ENCODE results near the gene GFOD1.
"Not testable (repeated sequence)": the region's sequence is repeated elsewhere in the genome, so short reads cannot be mapped to it uniquely, and the experiment has no call there.

GFOD1 gene

DNA sequence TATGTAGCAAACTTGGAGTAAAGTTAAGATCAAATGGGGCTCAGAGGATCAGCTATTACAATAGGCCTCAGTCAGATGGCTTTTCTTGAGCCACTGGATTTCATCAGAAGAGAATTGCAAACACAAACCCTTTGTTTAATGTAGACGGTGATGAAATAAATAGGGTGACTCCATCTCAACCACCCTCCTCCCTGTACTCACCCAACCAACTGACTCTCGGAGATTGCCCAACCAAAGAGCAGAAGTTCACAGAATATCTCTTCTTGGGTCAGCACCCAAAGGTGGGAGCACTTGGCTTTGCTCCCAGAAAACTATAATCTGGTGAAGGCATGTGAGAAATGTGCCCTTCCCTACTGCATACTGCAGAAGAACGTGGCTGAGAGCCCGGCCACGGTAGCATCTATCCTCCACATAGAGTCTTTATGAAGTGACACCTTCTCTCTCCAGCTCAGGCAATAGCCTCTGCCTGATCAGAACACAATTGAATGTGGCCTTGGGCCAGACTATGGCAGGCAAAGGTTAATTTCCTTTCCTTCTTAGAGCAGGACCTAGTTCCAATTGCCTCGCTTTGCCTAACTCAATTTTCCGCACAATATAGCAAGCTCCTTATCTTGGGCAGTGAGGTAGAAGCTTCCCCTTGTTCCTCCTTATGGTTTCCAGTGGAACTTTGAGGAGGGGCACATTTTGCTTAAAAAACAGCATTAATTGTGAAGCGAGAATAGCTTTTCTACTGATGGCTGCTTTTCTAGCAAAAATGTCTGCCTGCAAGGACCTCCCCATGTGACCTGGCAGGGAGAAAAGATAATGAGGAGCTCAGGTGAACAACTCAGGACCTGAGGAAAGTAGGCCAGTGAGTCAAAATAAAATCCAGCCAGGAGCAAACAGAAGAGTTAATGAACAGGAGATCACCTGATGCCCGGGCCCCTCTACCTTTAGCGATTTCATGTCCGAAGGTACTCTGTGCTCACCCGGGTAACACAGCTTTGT is 79.4 kb downstream of the GFOD1 start:
- DNase-seq (ENCODE audit: low read depth in 2 of 3, low spot score in 2 of 3): no peak

DNA sequence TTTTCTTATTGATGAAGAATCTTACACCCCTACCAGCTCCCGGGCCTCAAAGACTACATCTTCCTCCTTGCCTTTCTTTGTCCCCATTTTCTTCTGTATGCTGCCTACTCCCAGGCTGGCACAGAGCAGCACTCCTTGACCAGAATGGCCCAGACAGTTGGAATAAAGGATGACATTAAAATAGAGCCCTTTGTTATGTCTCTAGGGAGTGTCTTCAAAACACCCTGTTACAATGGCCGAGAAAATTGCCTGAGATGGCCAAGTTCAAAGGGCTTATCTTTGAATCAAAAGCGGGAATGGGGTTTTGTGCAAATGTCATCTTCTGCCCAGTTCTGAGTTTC is 80.1 kb downstream of the GFOD1 start:
- DNase-seq (ENCODE audit: low read depth in 2 of 3, low spot score in 2 of 3): no peak

DNA sequence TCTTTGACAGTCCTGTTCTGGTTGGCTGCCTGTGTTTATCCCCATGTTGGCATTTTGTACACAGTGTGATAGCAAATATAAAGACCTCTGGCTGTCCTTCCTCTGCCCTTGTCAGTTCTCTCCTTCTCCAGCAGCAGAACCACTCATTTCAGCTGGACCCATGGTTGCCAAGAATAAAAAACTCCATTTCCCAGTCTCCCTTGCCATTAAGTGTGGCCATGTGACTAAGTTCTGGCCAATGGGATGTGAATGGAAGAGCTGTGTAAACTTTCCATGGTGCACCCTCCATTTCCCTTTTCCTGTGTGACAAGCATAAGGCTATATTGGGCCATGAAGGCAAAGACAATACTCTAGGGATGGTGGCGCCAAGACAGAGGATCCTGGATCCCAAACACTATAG is 80.6 kb downstream of the GFOD1 start:
- DNase-seq (ENCODE audit: low read depth in 2 of 3, low spot score in 2 of 3): no peak

DNA sequence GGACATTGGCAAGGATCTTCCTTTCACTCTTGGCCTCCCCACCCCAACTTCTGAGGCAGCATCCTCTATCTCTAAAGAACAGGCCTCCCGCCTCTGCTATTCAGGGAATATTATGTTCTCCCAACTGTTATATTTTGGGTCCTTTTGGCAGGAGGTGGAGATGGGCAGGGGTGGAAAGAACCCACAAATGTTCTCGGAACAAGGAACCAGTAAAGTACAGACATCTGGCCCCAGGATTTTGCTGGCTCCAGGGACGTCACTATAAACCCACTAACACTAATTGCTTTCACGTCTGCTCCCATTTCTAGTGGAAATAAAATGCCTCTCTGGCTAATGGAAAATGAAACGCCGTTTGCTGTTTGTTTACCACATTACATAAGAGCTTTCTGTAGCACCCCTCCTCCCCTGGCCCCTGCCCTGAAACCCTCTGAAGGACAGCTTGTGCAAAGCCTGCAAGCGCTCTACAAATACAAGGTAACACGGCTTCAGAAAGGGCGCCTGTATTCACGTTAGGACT is 81.4 kb downstream of the GFOD1 start:
- DNase-seq (ENCODE audit: low read depth in 2 of 3, low spot score in 2 of 3): no peak

DNA sequence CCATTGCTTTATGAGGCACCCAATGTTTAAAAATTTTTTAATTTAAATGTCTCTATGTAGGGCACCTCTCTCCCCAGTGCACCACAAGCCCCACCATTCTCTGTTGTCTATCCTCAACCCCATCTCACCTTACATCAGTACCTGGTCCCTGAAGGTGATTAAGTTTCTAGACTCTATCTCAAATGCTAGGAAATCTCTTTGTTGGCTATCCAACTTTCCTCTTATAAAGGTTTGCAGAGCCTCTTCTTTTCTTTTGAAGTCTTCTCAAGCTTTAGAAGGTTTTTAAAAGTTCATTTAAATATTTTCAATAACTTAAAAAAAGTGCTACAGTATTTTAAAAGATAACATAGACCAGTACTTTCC is 82.5 kb downstream of the GFOD1 start:
- DNase-seq (ENCODE audit: low read depth in 2 of 3, low spot score in 2 of 3): no peak

DNA sequence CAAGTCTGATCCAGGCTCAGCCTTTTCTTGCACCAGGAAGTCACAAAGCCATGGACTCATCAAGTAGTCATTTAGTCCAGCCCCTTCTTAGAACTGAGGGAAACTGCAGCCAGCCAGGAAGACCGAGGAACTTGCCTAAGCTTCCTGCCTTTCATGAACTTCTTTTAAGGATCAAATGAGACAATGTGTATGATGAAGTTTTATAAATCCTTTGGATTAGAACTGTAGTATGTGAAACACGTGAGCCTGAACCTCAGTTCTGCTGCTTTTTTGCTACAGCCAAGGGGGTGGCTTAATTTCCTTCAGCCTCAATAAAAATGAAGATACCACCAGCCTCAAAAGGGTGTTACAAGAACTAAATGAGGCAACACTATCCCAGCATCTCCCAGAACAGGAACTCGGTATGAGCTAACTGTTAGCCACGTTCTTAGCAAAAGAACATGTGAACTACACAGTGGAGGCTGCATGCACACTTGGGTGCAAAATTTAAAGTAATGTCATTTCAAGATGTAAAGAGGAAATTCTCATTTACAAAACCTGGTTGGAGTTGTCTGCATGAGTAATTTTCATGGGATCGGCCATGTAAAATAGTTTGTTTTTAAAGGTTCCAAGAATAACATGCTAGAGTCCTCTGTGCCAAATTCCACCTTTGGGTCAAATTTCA is 83.0 kb downstream of the GFOD1 start:
- no peak for DNase-seq (ENCODE audit: low read depth in 2 of 3, low spot score in 2 of 3)

DNA sequence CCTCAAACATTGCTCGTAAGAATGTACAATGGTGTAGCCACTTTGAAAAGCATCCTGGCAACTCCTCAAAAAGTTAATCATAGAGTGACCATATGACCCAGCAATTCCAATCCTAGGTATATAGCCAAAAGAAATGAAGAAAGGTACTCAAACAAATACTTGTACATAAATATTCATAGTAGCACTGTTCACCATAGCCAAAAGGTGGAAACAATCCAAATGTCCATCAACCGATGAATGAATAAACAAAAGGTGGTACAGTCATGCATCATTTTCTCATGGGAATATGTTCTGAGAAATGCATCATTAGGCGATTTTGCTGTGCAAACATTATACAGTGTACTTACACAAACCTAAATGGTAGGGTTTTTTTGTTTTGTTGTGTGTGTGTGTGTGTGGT is 84.7 kb downstream of the GFOD1 start:
- DNase-seq (ENCODE audit: low read depth in 2 of 3, low spot score in 2 of 3): no peak

DNA sequence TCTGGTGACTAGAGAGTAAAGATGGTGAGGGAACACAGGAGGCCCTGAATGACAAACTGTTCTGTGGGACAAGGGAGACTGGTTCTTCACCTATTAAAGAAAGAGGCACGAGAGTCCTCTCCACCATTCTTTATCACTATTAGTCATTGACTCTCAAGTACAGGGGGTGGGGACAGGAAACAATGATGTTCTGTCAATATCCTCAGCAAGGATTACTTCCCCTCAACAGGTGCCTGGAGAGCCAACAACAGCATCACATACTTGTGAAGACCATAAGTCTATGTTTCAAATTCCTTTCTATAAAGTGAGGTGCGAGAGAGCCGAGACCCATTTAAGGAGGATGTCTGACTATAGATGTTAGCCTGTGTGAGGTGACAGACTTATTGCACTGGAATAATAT is 86.6 kb downstream of the GFOD1 start:
- DNase-seq (ENCODE audit: low read depth in 2 of 3, low spot score in 2 of 3): no peak

DNA sequence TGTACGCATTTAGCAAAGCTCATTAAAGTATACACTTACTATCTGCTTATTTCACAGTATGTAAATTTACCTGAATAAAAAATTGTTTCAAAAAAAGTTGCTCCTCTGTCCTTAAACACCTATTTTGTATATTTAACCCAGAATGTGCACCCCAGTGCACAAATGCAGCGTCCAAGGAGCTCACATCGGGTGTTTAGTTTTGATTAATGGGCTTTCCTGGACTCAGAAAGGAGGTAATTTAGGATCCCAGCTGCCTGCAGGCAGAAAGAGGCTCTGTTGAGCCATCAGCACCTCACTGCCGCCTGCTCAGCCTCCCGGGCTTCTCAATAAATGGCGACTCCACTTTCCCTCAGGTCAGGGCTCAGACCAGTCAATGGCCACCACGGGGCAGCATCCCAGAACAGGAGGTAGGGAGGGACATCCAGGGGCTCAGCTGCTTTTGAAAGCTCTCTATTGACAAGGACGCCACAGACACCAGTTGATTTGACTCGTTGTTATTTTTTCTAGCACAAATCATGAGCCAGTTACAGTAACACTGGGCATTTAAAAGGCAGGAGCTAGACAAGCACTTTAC is 88.9 kb downstream of the GFOD1 start:
- no peak for DNase-seq (ENCODE audit: low read depth in 2 of 3, low spot score in 2 of 3)

DNA sequence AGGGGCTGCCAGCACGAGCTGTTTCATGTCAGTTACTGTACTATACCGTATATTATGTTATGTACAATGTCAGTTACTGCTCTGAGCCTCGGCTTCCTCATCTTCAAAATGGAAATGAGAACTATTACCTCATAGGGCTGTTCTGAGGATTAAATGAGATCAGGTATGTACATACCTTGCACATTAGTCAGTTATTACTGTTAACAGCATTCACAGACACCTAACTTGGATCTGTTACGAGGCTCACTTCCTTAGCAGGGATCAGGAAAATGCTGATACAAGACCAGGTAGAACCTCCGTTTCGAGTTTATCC is 89.4 kb downstream of the GFOD1 start:
- DNase-seq (ENCODE audit: low read depth in 2 of 3, low spot score in 2 of 3): no peak

DNA sequence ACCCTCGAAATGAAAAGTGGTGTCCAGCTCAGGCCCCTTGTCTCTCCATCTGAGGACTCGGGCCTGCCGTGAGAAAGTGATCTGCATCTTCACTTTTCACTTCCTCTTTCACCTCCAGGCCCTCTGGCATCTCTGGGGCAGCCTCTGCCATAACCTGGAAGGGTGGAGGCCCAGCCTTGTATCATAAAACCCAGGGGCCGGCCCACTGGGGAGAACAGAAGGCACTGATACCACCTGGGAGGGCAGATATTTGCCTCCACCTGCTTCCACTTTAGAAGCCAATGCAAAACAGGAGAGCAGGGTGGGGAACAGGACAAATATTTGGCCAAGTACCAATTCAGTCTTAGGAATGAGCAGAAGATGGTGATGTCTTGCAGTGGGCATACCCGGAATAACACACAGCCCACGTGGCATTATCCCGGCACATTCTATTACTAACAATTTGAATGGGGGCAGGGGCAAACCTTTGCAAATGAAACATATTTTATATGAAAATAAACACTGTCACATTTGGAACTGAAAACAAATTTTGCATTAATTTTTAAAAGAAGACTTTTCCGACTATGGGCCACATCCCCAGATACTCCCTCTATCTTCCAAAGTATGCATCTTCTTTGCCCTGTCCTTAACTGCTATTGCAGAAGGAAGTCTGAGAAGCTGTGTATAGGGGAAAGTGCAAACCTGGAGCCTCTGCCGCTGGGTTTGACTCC is 89.9 kb downstream of the GFOD1 start:
- DNase-seq (ENCODE audit: low read depth in 2 of 3, low spot score in 2 of 3): no peak

DNA sequence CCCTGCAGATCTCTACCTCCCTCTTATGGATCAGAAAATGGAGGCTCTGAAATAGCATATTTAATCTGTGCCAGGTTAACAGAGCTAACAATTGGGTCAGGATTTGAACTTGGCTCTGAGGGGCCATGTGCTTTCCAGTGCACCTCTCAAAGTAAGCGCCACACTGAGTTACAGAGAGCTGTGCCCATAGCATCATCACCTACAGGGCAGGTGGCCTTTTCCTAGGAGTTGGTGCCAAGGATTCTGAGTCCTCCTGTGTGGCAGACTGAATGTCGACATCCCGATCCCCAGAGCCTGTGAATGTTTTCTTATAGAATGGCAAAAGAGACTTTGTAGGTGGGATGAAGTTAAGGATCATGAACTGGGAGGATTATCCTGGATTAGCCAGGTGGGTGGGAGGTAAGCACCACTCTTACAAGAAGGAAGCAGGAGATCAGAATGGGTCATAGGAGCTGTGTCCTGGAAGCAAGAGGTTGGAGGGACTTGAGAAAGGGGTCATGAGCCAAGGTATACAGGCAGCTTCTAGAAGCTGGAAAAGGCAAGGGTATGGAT is 91.1 kb downstream of the GFOD1 start:
- DNase-seq (ENCODE audit: low read depth in 2 of 3, low spot score in 2 of 3): no peak

DNA sequence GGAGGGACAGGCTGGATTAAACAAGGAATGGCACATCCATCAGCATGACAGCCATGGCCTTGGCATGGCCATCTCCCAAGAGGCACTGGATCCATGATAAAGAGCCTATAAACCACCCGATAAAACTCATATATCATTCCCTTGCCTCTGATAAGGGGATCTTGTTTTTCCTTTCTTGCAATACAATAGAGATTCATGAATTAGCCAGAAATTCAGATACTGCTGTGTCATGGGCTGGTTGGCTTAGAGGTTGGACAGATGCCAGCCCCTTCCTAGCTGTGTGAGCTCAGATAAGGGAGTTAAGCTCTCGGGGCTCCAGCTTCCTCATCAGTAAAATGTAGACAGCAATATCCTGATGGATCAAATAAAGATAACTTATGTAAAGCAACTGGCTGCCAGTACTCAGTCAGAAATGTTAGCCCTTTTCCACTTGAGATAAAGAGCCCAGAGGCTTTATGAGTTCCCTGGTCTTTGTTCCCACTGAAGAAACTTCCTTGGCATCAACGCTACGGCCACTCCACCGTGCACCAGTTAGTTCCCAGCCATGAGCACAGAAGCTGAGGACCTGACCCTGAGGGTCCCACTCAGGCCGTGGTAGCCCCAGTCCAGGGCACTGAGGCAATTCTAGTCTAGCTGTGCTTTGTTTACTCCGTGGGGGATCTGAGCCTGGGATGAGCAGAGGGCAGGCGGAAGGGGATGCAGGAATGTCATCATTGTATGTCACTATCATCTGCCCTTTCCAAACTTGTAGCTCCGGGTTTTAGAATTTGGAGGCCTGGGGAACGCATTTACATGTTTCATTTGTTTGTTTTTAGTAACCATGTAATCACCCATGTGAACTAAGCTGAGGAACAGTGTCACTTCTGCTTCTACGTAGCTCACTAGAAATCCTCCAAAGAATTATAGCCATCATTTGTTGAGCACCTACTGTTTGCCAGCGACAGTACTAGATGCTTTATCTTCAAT is 91.8 kb downstream of the GFOD1 start:
- DNase-seq (ENCODE audit: low read depth in 2 of 3, low spot score in 2 of 3): no peak

DNA sequence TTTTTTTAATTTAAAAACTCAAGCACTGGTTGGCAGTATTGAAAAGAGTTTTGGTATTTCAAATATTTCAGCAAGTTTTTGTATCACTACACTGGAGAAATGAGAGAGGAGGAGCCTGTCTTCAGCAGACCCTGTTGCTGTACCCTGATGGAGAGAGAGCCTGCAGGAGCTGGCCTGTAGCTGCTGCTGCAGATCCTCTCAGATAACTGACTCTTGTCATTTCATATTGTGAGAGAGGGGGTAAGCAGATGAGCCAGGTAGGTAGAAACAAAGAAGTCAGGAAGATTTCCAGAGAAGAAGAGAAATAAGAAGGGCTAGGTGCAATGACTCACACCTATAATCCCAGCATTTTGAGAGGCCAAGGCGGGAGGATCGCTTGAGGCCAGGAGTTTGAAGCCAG is 94.9 kb downstream of the GFOD1 start:
- no peak for DNase-seq (ENCODE audit: low read depth in 2 of 3, low spot score in 2 of 3)

DNA sequence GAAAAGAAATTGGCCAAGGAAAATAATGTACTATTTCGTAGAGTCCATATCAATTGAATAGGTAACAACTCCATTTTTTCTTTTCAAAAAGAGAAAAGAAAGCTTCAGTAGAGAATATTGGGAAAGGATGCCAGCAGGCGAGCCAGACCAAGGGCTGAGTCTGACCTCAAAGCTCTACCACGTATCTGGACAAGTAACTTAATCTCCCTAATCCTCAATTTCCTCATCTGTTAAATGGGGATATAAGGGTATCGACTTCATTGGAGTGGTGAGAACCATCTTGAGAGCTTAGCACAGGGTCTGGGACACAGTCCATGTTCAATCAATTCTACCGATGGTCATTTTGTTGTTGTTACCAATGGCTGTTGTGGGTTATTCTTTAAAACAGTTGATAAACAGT is 95.9 kb downstream of the GFOD1 start:
- DNase-seq (ENCODE audit: low read depth in 2 of 3, low spot score in 2 of 3): no peak

DNA sequence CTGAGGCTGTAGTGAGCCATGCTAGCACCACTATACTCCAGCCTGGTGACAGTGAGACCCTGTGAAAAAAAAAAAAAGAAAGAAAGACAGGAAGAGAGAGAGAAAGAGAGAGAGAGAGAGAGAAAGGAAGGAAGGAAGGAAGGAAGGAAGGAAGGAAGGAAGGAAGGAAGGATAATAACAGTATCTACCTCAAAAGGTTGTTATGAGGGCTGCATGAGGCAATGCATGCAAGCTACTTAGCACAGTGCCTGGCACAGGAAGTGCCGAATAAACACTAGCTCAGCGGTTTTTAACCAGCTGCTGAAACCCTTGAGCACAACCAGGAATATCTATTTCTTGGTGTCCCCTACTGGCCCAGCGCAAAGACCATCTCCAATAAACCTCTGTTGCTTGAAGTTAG is 96.7 kb downstream of the GFOD1 start:
- no peak for DNase-seq (ENCODE audit: low read depth in 2 of 3, low spot score in 2 of 3)

DNA sequence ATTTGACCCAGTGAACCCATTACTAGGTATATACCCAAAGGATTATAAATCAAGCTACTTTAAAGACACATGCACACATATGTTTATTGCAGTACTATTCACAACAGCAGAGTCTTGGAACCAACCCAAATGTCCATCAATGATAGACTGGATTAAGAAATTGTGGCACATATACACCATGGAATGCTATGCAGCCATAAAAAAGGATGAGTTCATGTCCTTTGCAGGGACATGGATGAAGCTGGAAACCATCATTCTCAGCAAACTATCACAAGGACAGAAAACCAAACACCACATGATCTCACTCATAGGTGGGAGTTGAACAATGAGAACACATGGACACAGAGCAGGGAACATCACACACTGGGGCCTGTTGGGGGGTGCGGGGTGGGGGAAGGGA is 98.2 kb downstream of the GFOD1 start:
- not testable (repeated sequence) for DNase-seq (ENCODE audit: low read depth in 2 of 3, low spot score in 2 of 3)

DNA sequence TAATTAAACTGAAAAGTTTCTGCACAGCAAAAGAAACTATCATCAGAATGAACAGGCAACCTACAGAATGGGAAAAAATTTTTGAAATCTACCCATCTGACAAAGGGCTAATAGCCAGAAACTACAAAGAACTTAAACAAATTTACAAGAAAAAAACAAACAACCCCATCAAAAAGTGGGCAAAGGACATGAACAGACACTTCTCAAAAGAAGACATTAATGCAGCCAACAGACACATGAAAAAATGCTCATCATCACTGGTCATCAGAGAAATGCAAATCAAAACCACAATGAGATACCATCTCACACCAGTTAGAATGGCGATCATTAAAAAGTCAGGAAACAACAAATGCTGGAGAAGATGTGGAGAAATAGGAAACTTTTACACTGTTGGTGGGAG is 98.6 kb downstream of the GFOD1 start:
- not testable (repeated sequence) for DNase-seq (ENCODE audit: low read depth in 2 of 3, low spot score in 2 of 3)

DNA sequence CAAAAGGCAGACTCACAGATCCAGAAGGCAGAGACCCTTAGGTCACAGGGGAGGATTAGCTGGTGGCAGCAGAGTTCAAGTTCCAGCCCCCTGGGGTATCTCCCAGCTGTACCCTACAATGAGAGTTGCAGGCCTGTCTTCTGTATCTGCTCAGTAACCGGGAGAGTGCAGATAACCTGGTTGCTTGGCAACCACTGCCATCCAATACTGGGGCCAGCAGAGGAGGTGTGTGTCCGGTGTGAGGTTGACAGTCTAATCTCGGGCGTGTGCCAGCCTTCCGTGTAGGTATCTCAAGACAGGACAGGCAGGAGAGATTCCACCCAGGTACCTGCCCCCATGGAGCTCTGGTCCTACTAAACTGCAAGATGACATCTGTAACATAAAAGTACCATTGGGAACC is 102.4 kb downstream of the GFOD1 start:
- DNase-seq (ENCODE audit: low read depth in 2 of 3, low spot score in 2 of 3): no peak

DNA sequence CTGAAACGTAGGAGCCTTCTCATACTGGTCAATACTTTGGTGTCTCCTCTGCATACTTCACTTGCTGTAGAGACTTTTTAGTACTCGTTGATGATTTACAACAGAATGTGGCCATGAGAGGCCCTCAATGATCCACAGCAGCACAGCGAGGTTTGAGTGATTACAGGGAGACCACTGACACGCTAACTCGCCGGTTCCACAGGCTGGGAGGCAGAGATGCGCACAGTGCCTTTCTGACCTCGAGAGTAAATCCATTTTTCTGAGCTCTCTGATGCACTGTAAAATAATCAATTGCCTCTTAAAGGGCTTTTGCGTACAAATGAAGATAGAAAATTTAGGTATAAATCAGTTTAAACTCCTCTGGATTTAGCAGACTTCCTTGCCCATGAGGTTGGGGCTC is 102.9 kb downstream of the GFOD1 start:
- DNase-seq (ENCODE audit: low read depth in 2 of 3, low spot score in 2 of 3): no peak

All from activated CD8-positive, alpha-beta memory T cell treated with anti-CD3 and anti-CD28 coated beads for 48 hours (primary cell).